Lower leg skin (tissue), 4 donors: ENCODE data around the gene SLC34A3. TPM values are rescaled to one million over a fixed set of nuclear protein-coding genes. Genes with fewer than 3 reads are reported as not detected.
A peak's percentile ranks its signal among the peaks of the same experiment; 100 is the strongest.
"Not testable (repeated sequence)": the region's sequence is repeated elsewhere in the genome, so short reads cannot be mapped to it uniquely, and the experiment has no call there.

ENCODE experiments used
- DNase-seq, 2 donors: peaks; one replicate each; pipeline ENCODE4 v3.0.0-alpha.2; 2019; ENCODE audit warnings: low spot score in 2 of 2
- H3K4me3 ChIP-seq: fragments of 200-600 bp; sonication (generic); 2 replicates; pipeline ENCODE4 v1.5.1; 2017; ENCODE audit warnings: mild to moderate bottlenecking, low read depth; ENCODE audit not compliant: poor library complexity, severe bottlenecking
- CTCF ChIP-seq, 3 donors: fragments of 450-650 bp; IDR thresholded peaks; one replicate each; pipeline ENCODE4 v1.5.1; 2016; ENCODE audit warnings: antibody characterized with exemption in 3 of 3, mild to moderate bottlenecking in 3 of 3, moderate library complexity in 2 of 3
- POLR2A ChIP-seq, 2 donors: fragments of 450-650 bp; IDR thresholded peaks; one replicate each; pipeline ENCODE4 v1.6.1; 2016 to 2017; ENCODE audit warnings: antibody characterized with exemption in 2 of 2, mild to moderate bottlenecking in 1 of 2, moderate library complexity in 1 of 2
- WGBS, 2 donors: methylation state at CpG; one replicate each; pipeline ENCODE4 v1.1.5; 2018; 5-methylcytosine and 5-hydroxymethylcytosine counted together
- intact Hi-C: fragments of 100-400 bp; cut with DNase I; formaldehyde crosslinking; loops from one replicate; pipeline ENCODE4 v1.15.0; 2023; ENCODE audit warnings: low total_unique reads
- total RNA-seq, 4 donors: library from RNA; depleted of rRNA; stranded (reverse); fragments of >200 nt; gene quantifications; one replicate each; pipeline ENCODE4 v1.1.0, GENCODE V29; 2016

The SLC34A3 gene
- total RNA-seq, 4 donors from 2014 or later: 1.6 TPM; not detected in 3

GRCh38 chr9:137253717-137254623 lies 23.3 kb downstream of the SLC34A3 start:
- no peak for DNase-seq
- 61 to 62% methylated on average over 16 to 17 of the region's 21 CpGs for WGBS, 2 donors
- no peak for TF ChIP-seq CTCF (IDR thresholded peaks at IDR 0.05)
- TF ChIP-seq POLR2A (IDR thresholded peaks at IDR 0.05): no peak

GRCh38 chr9:137254624-137255447 lies 24.1 kb downstream of the SLC34A3 start, which contains the start of gene NELFB:
TSS of gene NELFB (plus strand) at chr9:137255327.
- intact Hi-C loops: no loop called here
- DNase-seq: peak; percentile 84 to 97
- TF ChIP-seq POLR2A (IDR thresholded peaks at IDR 0.05): no peak
- WGBS, 2 donors: 3 to 6% methylated on average over 24 to 40 of the region's 105 CpGs
- H3K4me3 ChIP-seq: peak within 1 kb of the TSS; percentile 83

More at GRCh38 chr9:137253717-137254623, 23.3 kb downstream of the SLC34A3 start:
- intact Hi-C loops: no loop called here
- H3K4me3 ChIP-seq: peak overlapping the region; percentile 83

- intact Hi-C loops: no loop called here
- no peak for DNase-seq
- no peak for TF ChIP-seq CTCF (IDR thresholded peaks at IDR 0.05)
- no peak for TF ChIP-seq POLR2A (IDR thresholded peaks at IDR 0.05)
- 2% methylated on average over 16 to 26 of the region's 51 CpGs for WGBS, 2 donors
- H3K4me3 ChIP-seq: peak overlapping the region; percentile 83
Observed at GRCh38 chr9:137255448-137256114, 24.9 kb downstream of the SLC34A3 start.

- intact Hi-C loops: no loop called here
- TF ChIP-seq CTCF (IDR thresholded peaks at IDR 0.05): no peak
- TF ChIP-seq POLR2A (IDR thresholded peaks at IDR 0.05): no peak
- 80 to 81% methylated on average over 15 of the region's 15 CpGs for WGBS, 2 donors
- DNase-seq: no peak
- H3K4me3 ChIP-seq: no peak overlapping the region
Observed at GRCh38 chr9:137256362-137256761, 25.7 kb downstream of the SLC34A3 start.

GRCh38 chr9:137256856-137257255 lies 26.2 kb downstream of the SLC34A3 start:
- 86 to 88% methylated on average over 15 of the region's 15 CpGs for WGBS, 2 donors
- no peak overlapping the region for H3K4me3 ChIP-seq
- TF ChIP-seq POLR2A (IDR thresholded peaks at IDR 0.05): no peak
- no peak for TF ChIP-seq CTCF (IDR thresholded peaks at IDR 0.05)
- DNase-seq: no peak
- intact Hi-C loops: no loop called here

- H3K4me3 ChIP-seq, intact Hi-C loops, DNase-seq: not testable (repeated sequence)
- WGBS, 2 donors: 46 to 55% methylated on average over 7 to 10 of the region's 15 CpGs
Observed at GRCh38 chr9:137262173-137262908, 31.6 kb downstream of the SLC34A3 start.
